Trophoblast cell (in vitro differentiated cells and primary cell): ENCODE results near the gene DBR1.

Source experiments
- DNase-seq, 2 donors: peaks; one replicate each; pipeline ENCODE4 v3.0.0-alpha.2; 2016
- H2AFZ ChIP-seq: 2 replicates; pipeline ENCODE4 v1.6.1; 2013; ENCODE audit warnings: low read length, moderate library complexity, mild to moderate bottlenecking; ENCODE audit not compliant: insufficient read depth, poor library complexity
- H2AK5ac ChIP-seq: 2 replicates; pipeline ENCODE4 v1.6.1; 2013; ENCODE audit warnings: mild to moderate bottlenecking, low read length
- H2BK120ac ChIP-seq: 2 replicates; pipeline ENCODE4 v1.6.1; 2013; ENCODE audit warnings: low read length, mild to moderate bottlenecking, moderate library complexity; ENCODE audit not compliant: insufficient read depth, poor library complexity
- H2BK12ac ChIP-seq: 2 replicates; pipeline ENCODE4 v1.6.1; 2013; ENCODE audit warnings: mild to moderate bottlenecking, low read length, moderate library complexity
- H2BK5ac ChIP-seq: 2 replicates; pipeline ENCODE4 v1.6.1; 2013; ENCODE audit warnings: low read length, low read depth, moderate library complexity, mild to moderate bottlenecking; ENCODE audit not compliant: poor library complexity
- H3K14ac ChIP-seq: 2 replicates; pipeline ENCODE4 v1.6.1; 2013; ENCODE audit warnings: mild to moderate bottlenecking, low read length
- H3K18ac ChIP-seq: 2 replicates; pipeline ENCODE4 v1.6.1; 2013; ENCODE audit warnings: mild to moderate bottlenecking, low read length
- H3K23ac ChIP-seq: 2 replicates; pipeline ENCODE4 v1.6.1; 2013; ENCODE audit warnings: low read length
- H3K27ac ChIP-seq: 2 replicates; pipeline ENCODE4 v1.5.1; 2013; ENCODE audit warnings: low read depth, mild to moderate bottlenecking, inconsistent platforms, low read length, moderate library complexity
- H3K27me3 ChIP-seq: 2 replicates; pipeline ENCODE4 v1.6.1; 2013; ENCODE audit warnings: inconsistent platforms, mild to moderate bottlenecking, low read length, moderate library complexity; ENCODE audit not compliant: insufficient read depth
- H3K36me3 ChIP-seq, 2 experiments: 1 replicate in 1 of 2; 2 replicates in 1 of 2; pipeline ENCODE4 v1.6.1; 2013; ENCODE audit warnings: low read length in 2 of 2, mild to moderate bottlenecking in 2 of 2, moderate library complexity in 1 of 2; ENCODE audit not compliant: insufficient read depth in 2 of 2, control insufficient read depth in 1 of 2
- H3K4ac ChIP-seq: 2 replicates; pipeline ENCODE4 v1.6.1; 2013; ENCODE audit warnings: low read depth, mild to moderate bottlenecking, low read length, moderate library complexity
- H3K4me1 ChIP-seq, 2 experiments: 1 replicate in 1 of 2; 2 replicates in 1 of 2; pipeline ENCODE4 v1.6.1; 2013; ENCODE audit warnings: low read length in 2 of 2, mild to moderate bottlenecking in 2 of 2, moderate library complexity in 1 of 2; ENCODE audit not compliant: insufficient read depth in 2 of 2, control insufficient read depth in 1 of 2
- H3K4me2 ChIP-seq: 2 replicates; pipeline ENCODE4 v1.6.1; 2013; ENCODE audit warnings: inconsistent platforms, mild to moderate bottlenecking, low read length, moderate library complexity
- H3K4me3 ChIP-seq: 2 replicates; pipeline ENCODE4 v1.5.1; 2013; ENCODE audit warnings: mild to moderate bottlenecking, low read depth, low read length, inconsistent platforms
- H3K79me1 ChIP-seq: one replicate; pipeline ENCODE4 v1.6.1; 2013; ENCODE audit warnings: low read length
- H3K79me2 ChIP-seq: 2 replicates; pipeline ENCODE4 v1.6.1; 2013; ENCODE audit warnings: low read length, mild to moderate bottlenecking; ENCODE audit not compliant: control insufficient read depth, insufficient read depth, poor library complexity
- H3K9ac ChIP-seq: 2 replicates; pipeline ENCODE4 v1.6.1; 2013; ENCODE audit warnings: mild to moderate bottlenecking, low read length
- H3K9me3 ChIP-seq: 2 replicates; pipeline ENCODE4 v1.6.1; 2013; ENCODE audit warnings: low read depth, mild to moderate bottlenecking, control low read depth, inconsistent platforms, low read length; ENCODE audit not compliant: insufficient read depth
- H4K12ac ChIP-seq: 2 replicates; pipeline ENCODE4 v1.6.1; 2013; ENCODE audit warnings: low read depth, mild to moderate bottlenecking, low read length, moderate library complexity
- H4K8ac ChIP-seq: 2 replicates; pipeline ENCODE4 v1.6.1; 2013; ENCODE audit warnings: low read depth, mild to moderate bottlenecking, low read length, moderate library complexity
- H4K91ac ChIP-seq: one replicate; pipeline ENCODE4 v1.6.1; 2013; ENCODE audit warnings: low read depth, mild to moderate bottlenecking, low read length, moderate library complexity
- WGBS: extraction: QIAGEN DNeasy Blood & Tissue Kit; methylation state at CpG from one replicate; pipeline ENCODE4 v1.1.7; 2013; ENCODE audit warnings: missing lambda C conversion rate; ENCODE audit not compliant: insufficient read length, insufficient coverage; ENCODE audit errors: extremely low coverage; 5-methylcytosine and 5-hydroxymethylcytosine counted together

The DBR1 gene

DNA sequence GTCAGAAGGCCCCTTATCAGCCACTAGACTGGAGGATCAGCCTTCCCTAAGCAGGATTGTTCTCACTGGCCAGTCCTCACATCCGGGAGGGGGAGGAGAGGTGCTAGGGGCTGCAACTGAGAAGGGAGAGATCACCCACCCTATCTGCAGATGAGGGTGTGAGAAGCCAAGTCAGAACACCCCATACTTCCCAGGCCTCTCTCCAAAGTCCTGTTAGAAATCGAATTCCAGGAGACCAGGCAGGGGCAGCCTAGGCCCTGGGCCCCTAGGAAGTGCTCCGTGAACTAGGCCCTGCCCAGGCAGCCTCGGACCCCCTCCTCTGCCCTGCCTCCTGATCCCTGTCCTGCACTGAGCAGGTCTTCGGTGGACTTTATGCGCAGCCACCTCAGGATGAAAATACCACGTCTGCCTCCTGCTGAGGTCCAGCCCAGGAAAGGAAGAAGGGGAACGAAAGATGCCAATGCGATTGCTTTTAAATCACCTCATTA, 60.2 kb downstream of the DBR1 start:
- Histone ChIP-seq H3K36me3 (no peaks in the 10 kb centered on the region), H3K4me1 (peaks cover 4 to 5% of the 10 kb centered on the region in 2 experiments), H3K27me3 (no peaks in the 10 kb centered on the region), H4K91ac (peak overlapping the region; percentile 40), H3K9ac (peak overlapping the region; percentile 52), H3K79me2 (peaks cover 2% of the 10 kb centered on the region), H2BK5ac (no peak overlapping the region), H4K12ac (no peak overlapping the region), H3K79me1 (peaks cover 7% of the 10 kb centered on the region), H3K18ac (peak overlapping the region; percentile 56), H4K8ac (no peak overlapping the region), H2AFZ (no peak overlapping the region), H3K4ac (no peak overlapping the region), H2BK120ac (no peak overlapping the region), H2AK5ac (no peak overlapping the region), H2BK12ac (no peak overlapping the region), H3K23ac (no peak overlapping the region), H3K14ac (no peak overlapping the region), H3K27ac (no peak overlapping the region), H3K9me3 (no peaks in the 10 kb centered on the region), H3K4me3 (peak overlapping the region; percentile 86), H3K4me2 (peak overlapping the region; percentile 90)
- WGBS = no CpG with 5 or more reads among the region's 9 CpGs
- no peak for DNase-seq

DNA sequence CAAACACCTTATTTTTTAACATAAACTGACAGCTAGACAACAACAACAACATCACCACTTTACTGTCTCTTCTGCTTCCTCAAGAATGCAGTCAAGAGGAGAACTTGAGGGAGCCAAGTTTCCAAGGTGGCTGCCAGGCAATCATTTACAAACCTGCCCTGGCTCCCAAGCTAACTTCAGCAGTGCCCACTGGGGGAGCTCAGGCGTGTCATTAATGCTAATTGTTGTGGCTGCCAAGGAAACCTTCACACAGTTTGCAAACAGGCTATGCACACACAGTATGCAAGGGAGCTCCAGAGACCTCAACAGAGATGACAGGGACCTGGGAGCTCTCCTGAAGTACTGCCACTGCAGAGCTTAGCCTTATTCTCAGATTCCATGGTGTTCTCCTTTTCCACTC, 61.4 kb downstream of the DBR1 start:
- H2BK5ac ChIP-seq = no peak overlapping the region
- H4K12ac ChIP-seq = no peak overlapping the region
- no peaks in the 10 kb centered on the region for H3K9me3 ChIP-seq
- no peak overlapping the region for H2AK5ac ChIP-seq
- no peak overlapping the region for H2BK120ac ChIP-seq
- no peak overlapping the region for H3K27ac ChIP-seq
- peaks cover 2% of the 10 kb centered on the region for H3K79me2 ChIP-seq
- no peaks in the 10 kb centered on the region for H3K27me3 ChIP-seq
- H2AFZ ChIP-seq = no peak overlapping the region
- H3K9ac ChIP-seq = no peak overlapping the region
- H4K8ac ChIP-seq = no peak overlapping the region
- no peak overlapping the region for H3K4ac ChIP-seq
- DNase-seq = no peak
- no peak overlapping the region for H3K14ac ChIP-seq
- H3K4me2 ChIP-seq = no peak overlapping the region
- no peaks in the 10 kb centered on the region for H3K36me3 ChIP-seq
- no peak overlapping the region for H4K91ac ChIP-seq
- no peak overlapping the region for H3K18ac ChIP-seq
- H3K23ac ChIP-seq = no peak overlapping the region
- no peak overlapping the region for H3K4me3 ChIP-seq
- no peak overlapping the region for H2BK12ac ChIP-seq
- WGBS = no CpG with 5 or more reads among the region's 1 CpG
- H3K79me1 ChIP-seq = peaks cover 7% of the 10 kb centered on the region
- H3K4me1 ChIP-seq = peaks cover 4 to 5% of the 10 kb centered on the region in 2 experiments

DNA sequence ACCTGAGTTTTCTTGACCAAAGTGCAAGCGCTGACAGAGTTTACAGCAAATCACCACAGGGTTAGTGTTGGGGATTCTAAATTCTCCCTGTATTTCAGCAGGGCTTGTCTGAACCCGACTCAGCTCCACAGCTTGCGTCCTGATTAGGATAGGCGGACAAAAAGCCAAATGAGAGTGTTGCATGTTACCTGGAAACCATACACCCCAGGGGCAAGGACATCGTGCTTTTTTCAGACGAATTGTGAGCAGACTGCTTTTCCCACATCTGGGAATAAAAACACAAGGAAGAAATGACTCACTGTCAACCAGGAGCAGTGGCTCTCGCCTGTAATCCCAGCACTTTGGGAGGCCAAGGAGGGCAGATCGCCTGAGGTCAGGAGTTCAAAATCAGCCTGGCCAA, 62.4 kb downstream of the DBR1 start:
- H3K36me3 ChIP-seq = no peaks in the 10 kb centered on the region
- no peaks in the 10 kb centered on the region for H3K27me3 ChIP-seq
- H2BK5ac ChIP-seq = no peak overlapping the region
- H4K91ac ChIP-seq = no peak overlapping the region
- H2BK12ac ChIP-seq = no peak overlapping the region
- DNase-seq = peak in 1 of 2 donors; percentile 24
- H2AFZ ChIP-seq = no peak overlapping the region
- no peak overlapping the region for H3K14ac ChIP-seq
- H3K79me1 ChIP-seq = peaks cover 7% of the 10 kb centered on the region
- no peak overlapping the region for H3K4ac ChIP-seq
- no peak overlapping the region for H3K4me3 ChIP-seq
- H3K9me3 ChIP-seq = peaks cover 1% of the 10 kb centered on the region
- peaks cover 4 to 5% of the 10 kb centered on the region in 2 experiments for H3K4me1 ChIP-seq
- peaks cover 2% of the 10 kb centered on the region for H3K79me2 ChIP-seq
- no peak overlapping the region for H3K27ac ChIP-seq
- H2AK5ac ChIP-seq = no peak overlapping the region
- H3K4me2 ChIP-seq = no peak overlapping the region
- H3K9ac ChIP-seq = no peak overlapping the region
- H3K18ac ChIP-seq = no peak overlapping the region
- no peak overlapping the region for H4K8ac ChIP-seq
- WGBS = no CpG with 5 or more reads among the region's 8 CpGs
- H2BK120ac ChIP-seq = no peak overlapping the region
- no peak overlapping the region for H3K23ac ChIP-seq
- no peak overlapping the region for H4K12ac ChIP-seq
